ENCODE data around the gene HS6ST2.
A peak's percentile ranks its signal among the peaks of the same experiment; 100 is the strongest.

The HS6ST2 gene

GRCh38 chrX:132615391-132616131, 342.9 kb downstream of the HS6ST2 start:
- H3K4me3 ChIP-seq (ENCODE audit: control insufficient read depth, low read depth, low read length) = no peak overlapping the region
- no peak for DNase-seq (ENCODE audit: low read depth)
- TF ChIP-seq, protein P1, sequence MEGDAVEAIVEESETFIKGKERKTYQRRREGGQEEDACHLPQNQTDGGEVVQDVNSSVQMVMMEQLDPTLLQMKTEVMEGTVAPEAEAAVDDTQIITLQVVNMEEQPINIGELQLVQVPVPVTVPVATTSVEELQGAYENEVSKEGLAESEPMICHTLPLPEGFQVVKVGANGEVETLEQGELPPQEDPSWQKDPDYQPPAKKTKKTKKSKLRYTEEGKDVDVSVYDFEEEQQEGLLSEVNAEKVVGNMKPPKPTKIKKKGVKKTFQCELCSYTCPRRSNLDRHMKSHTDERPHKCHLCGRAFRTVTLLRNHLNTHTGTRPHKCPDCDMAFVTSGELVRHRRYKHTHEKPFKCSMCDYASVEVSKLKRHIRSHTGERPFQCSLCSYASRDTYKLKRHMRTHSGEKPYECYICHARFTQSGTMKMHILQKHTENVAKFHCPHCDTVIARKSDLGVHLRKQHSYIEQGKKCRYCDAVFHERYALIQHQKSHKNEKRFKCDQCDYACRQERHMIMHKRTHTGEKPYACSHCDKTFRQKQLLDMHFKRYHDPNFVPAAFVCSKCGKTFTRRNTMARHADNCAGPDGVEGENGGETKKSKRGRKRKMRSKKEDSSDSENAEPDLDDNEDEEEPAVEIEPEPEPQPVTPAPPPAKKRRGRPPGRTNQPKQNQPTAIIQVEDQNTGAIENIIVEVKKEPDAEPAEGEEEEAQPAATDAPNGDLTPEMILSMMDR (IDR thresholded peaks at IDR 0.05; ENCODE audit: control insufficient read depth, insufficient read depth, low read depth, low read length, missing control alignments) = peak; percentile 49

- no peak overlapping the region for H3K4me3 ChIP-seq (ENCODE audit: control insufficient read depth, low read depth, low read length)
- TF ChIP-seq, protein P1 (IDR thresholded peaks at IDR 0.05; ENCODE audit: control insufficient read depth, insufficient read depth, low read depth, low read length, missing control alignments) = peak; percentile 46
- no peak for DNase-seq (ENCODE audit: low read depth)
Observed at GRCh38 chrX:132614297-132614696, 344.1 kb downstream of the HS6ST2 start.

GRCh38 chrX:132613801-132614200, 344.6 kb downstream of the HS6ST2 start:
- DNase-seq (ENCODE audit: low read depth) = no peak
- no peak overlapping the region for H3K4me3 ChIP-seq (ENCODE audit: control insufficient read depth, low read depth, low read length)
- TF ChIP-seq, protein P1 (IDR thresholded peaks at IDR 0.05; ENCODE audit: control insufficient read depth, insufficient read depth, low read depth, low read length, missing control alignments) = no peak

DNA sequence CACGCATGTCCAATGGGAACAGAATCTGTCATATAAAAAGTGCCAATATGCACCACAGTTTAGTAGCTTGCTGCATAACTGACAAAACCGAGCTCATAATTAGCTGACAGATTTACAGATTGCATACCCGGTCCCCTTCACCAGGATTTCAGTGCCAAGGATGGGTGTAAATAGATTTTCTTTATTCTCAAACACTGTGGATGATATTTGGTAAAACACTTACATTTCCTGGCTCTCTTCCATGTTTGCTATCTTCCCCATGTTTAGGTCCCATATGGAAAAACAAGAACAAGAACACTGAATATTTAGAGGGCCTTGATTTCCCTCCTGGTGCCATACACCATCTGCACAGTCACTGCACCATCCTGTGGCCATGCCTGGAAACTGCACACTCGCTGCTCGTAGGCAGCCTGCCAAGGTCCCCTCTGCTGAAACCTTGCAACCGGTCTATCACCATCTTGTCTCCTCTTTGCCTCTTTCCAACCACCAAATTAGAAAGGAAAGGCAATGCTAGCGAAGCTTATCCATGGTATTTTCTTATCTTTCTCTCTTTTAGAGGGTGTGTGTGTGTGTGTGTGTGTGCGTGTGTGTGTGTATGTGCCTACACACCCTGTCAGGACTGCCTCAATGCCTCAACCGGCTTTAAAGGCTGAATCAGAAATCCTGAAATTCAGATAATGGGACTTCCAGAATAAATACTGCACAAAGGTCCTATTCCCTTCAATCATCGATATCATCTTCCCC, 345.4 kb downstream of the HS6ST2 start:
- no peak overlapping the region for H3K4me3 ChIP-seq (ENCODE audit: control insufficient read depth, low read depth, low read length)
- TF ChIP-seq, protein P1 (IDR thresholded peaks at IDR 0.05; ENCODE audit: control insufficient read depth, insufficient read depth, low read depth, low read length, missing control alignments) = peak; percentile 67
- DNase-seq (ENCODE audit: low read depth) = no peak

DNA sequence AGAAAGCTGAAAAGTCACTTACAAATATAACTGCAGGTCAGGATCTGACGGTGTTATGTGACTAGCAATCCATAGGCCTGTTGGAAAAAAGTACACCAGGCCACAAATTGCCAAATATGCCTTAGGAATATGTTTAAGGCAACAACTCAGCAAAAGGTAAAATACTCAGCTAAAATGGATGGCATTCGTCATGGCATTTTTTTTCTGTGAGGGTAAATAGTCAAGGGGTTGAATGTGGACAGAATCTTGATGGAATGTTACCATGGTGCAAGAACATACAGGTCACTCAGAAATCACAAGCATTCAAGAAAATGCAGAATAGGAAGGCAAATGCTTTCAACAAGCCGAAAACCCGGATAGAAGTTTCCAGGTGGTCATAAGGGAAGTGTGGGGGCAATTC, 347.9 kb downstream of the HS6ST2 start:
- TF ChIP-seq, protein P1 (IDR thresholded peaks at IDR 0.05; ENCODE audit: control insufficient read depth, insufficient read depth, low read depth, low read length, missing control alignments) = no peak
- no peak for DNase-seq (ENCODE audit: low read depth)
- no peak overlapping the region for H3K4me3 ChIP-seq (ENCODE audit: control insufficient read depth, low read depth, low read length)

DNA sequence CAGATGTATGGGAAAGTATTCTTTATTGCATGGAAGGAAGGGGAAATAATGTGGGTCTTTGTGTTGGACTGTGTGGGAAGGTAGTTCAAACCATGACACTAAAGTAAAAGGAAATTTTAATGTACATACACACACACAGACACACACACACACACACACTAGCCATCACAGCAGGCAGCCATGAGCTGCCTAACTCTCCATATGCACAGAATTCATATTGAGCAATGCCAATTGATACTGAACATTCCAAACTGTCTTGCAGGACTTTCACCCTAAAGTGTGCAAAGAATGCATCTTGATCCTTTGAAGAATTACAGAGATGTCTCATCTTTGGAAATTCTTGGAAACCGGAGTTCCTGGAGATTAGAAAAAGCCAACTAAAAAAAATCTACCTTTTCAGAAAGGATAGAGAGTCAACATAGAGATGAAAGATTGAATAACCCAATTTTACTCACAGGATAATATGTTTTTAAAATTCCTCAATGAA, 349.0 kb downstream of the HS6ST2 start:
- no peak overlapping the region for H3K4me3 ChIP-seq (ENCODE audit: control insufficient read depth, low read depth, low read length)
- TF ChIP-seq, protein P1 (IDR thresholded peaks at IDR 0.05; ENCODE audit: control insufficient read depth, insufficient read depth, low read depth, low read length, missing control alignments) = no peak

More for the DNA sequence above, 349.0 kb downstream of the HS6ST2 start:
- DNase-seq (ENCODE audit: low read depth) = no peak
